ENCODE measurements around the gene ZFYVE21.

The ZFYVE21 gene

DNA sequence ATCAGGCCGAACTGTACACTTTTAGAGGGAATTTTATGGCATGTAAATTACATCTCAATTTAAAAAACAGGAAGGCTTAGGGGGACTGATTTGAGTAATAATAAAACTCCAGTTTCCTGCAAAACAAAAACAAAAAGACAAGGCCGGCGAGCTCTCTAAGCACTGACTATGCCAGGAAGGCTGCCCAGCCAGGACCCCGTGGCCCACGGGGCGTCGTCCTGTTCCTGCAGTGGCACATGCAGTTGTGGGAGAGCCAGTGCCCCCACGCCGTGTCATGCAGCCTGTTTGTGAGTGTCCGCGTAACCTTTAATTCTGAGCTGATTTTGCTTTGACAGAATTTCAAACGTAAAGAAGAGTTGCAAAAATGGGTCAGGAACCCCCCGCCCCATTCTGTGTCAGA lies 10.9 kb upstream of the ZFYVE21 start:
- DNase-seq (ENCODE audit: low read depth in 4 of 4, low spot score in 1 of 4) = no peak

DNA sequence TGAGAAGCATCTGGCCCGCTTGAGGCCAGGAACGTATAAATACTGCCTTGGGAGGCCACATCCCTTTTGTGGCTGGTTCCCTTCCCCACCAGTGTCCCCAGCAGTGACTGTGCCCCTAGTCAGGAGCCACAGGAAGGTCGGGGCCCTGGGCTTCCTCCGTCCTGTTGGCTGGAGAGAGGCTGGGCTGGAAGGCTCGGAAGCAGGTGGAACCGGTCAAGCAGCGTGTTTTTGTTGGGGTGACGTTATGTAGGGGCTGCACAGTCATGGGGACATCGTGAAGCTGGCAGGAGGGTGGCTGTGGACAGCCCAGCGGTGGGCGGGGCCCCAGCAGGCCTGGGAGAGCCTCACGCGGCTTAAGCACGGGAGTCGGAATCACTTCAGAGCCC lies 10.5 kb upstream of the ZFYVE21 start:
- DNase-seq (ENCODE audit: low read depth in 4 of 4, low spot score in 1 of 4) = no peak

DNA sequence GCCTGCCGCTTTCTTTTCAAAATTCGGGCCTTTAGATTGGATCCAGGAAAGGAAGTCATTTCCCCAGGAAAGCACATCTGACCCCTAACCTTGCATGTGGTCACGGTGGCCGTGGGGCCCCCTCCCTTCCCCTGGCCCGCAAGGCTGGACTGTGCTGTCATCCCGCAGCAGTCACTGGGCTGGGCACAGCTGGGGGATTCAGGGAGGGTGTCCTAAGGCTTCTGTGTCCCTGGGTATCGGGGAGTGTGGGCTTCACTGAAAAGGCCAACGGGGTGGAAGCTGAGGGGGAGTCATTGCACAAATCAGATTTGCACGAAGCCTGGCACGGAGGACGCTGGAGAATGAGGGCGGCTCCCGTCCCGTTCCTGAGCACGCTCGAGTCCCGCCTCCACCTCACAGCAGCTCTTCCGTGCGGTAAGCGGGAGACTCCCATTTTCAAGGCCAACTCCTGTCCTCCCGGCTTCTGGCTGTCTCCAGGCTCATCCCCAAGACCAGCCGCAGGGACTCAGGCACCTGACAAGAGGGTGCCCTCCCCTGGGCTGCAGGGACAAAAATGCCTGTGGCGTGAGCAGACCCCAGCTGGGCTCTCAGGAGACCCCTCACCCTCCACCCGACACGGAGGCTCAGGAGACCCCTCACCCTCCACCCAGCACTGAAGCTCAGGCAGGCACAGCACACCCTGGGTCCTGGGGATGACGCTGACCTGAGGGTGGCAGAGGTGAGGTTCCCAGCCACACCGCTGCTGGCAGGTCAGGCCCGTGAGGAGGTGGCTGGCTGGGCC lies 9.9 kb upstream of the ZFYVE21 start:
- no peak for DNase-seq (ENCODE audit: low read depth in 4 of 4, low spot score in 1 of 4)

DNA sequence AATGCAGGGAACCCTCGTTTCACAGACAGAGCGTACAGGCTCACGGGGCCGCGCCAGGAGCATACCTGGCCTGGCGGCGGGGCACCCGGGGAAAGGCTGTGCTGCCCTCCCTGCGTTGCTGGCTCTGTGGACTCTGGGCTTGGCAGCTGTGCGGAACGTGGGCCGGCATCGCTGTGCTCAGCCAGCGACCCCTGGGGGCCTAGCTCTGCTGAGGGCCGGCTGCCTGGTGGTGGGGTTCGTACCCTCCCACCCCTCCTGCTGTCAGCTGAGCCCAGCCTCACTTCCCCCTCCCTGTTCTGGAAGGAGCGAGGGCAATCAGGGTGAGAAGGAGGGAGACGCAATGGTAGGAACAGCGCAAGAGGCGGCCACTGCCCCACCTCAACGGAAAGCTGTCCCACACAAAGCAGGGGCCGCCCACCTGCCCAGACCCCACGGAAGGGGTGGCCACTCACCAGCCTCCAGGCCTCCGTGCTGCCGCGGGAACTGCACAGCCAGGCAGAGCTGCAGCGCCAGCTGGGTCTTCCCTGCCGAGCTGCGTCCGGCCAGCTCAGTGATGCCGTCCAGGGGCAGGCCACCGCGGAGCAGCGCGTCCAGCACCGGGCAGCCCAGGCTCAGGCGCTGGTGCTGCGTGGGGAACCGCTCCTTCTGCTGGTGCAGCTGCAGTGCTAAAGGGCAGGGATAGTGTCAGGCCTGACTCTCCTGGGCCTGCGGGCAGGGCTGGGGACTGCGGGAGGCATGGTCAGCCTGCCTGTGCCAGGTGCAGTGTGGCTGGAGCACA lies 8.9 kb upstream of the ZFYVE21 start:
- no peak for DNase-seq (ENCODE audit: low read depth in 4 of 4, low spot score in 1 of 4)

DNA sequence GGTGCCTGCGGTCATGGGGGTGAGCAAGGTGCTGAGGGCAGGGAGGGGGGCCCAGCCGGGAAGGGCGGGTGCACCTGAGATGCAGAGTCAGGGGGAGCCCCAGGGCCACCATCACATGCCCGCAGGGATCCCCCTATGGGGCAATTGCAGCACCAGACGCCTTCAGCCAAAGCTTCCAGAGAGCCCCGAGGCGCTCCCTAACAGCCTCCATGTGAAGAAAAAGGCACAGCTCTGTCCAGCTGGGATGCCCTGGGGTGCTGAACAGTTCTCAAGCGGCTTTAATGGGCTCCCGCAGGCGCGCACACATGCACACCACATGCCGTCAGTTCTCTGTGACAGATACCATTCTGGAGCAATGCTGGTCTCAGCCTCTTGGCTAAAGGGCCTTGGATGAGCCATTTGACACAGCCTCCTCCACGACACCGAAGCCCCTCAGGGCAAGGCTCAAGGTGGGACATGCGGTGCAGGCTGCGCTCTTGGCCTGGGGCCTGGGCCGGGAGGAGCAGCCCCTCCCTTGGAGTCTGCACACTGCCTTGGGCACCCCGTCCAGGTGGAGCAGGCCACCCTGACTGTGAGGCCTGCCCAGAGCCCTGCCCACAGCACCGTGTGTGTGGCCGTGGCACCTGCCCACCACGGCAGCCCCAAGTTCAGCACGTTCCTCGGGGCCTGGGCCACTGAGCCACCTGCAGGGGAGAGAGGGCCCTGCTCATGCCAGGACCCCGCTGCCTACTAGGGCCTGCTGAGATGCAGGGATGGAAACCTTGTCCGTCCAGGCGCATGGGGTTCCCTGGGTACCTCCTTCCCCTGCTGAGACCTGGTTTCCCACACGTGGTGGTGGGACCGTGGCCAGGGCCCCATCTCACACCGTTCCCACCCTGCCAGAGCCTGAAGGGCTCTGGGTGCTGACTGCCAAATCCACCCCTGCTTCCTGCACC lies 8.0 kb upstream of the ZFYVE21 start:
- DNase-seq (ENCODE audit: low read depth in 4 of 4, low spot score in 1 of 4) = no peak

DNA sequence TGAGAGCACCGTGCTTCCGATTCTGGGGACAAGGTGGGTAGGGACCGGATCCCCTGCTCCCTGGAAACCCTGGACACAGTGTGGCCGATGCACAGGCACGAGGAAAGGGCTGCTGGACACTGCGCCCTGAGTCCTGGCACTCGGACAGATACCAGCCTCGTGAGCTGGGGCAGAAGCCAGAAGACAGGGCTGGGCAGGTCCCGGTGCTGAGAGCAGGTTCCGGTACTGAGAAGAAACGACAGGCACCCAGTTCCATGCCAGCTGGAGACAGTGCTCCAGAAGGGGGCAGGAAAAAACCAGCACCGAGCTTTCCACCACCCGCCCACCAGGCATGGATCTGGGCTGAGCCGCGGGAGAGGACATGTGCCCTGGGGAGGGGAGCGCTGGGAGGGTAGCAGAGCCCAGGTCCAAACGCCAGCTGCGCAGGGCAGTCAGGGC lies 6.8 kb upstream of the ZFYVE21 start:
- no peak for DNase-seq (ENCODE audit: low read depth in 4 of 4, low spot score in 1 of 4)

DNA sequence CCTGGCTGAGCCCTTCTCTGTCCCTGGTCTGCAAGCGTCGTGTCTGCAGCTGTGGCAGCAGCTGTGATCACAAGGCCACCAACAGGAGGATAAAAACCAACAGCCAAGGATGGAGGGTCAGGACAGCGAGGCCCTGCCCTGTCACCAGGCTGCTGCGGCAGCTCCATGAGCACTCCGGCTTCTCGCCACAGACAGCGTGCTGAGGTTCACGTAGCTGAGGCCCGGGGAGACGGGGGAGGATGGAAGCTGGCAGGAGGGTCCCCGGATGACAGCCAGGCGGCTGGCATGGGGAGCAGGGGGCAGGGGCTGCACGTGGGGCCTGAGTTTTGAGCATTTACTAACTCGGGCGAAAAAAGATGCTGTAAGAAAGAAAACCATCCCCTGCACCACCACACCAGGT lies 5.8 kb upstream of the ZFYVE21 start:
- DNase-seq (ENCODE audit: low read depth in 4 of 4, low spot score in 1 of 4) = no peak

DNA sequence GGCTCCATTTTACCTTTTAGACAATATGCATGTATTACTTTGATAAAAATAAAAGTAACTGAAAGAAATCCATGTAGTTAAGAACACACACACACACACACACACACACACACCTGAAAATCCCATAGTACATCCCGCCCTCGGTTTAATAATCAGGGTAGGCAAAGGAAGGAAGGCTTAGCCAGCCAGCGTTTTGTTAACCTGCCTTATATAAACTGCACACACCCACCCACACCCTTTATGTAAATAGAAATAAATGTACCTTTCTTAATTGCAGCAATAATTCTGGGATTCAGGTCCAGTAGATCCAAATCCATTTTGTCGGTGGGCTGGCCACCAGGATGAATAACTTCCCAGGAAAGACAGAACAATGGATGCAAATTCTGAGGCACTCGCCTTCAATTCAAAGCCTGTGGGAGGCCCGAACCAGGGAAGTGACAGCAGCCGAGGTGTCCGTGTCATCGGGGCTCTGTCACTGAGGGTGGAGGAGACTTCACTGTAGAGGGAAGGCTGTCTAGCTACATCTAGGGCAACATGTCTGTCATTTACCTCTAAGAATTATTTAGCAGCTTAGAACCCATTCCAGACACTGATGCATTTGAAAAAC lies 4.7 kb upstream of the ZFYVE21 start:
- DNase-seq (ENCODE audit: low read depth in 4 of 4, low spot score in 1 of 4) = no peak

DNA sequence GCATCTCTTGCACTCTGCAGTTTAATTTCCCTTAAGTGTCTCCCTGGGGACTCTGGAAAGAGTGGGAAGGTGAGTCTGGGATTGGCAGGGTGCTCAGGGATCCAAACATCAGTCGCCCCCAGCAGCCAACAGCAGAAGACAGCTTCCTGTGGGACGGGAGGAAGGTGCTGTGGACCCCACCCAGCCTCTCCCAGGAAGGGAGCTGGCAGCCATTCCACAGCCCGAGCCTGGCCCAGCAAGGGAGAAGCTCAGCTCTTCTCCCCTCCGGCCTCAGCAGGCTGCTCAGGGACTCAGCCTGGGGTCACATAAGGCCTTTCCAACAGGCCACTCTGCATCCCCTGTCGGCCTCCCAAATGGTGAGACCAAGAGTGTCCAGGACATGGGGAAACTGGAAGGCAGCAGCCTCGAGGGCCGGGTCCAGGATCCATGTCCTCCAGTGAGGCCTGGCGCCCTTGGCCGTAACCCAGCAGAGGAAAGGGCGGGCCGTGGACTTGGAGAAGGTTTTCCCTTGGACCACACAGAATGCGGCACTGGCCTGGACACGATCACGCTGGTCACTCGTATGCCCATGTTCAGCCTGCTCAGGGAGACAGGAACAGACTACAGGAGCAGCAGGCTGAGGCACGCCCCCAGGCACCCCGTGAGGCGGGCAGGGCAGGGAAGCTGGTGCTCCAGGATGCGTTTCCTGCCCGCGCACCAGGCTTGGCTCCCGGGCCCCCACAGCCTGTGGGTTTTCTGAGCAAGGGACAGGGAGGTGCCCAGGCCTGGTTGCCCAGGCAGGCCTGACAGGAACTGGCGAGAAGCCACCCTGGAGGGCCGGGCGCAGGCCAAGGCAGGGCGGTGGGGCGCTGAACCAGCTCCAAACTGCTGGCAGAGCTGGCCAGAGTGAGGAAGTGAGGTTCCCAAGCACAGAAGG lies 3.8 kb upstream of the ZFYVE21 start:
- DNase-seq (ENCODE audit: low read depth in 4 of 4, low spot score in 1 of 4) = no peak

DNA sequence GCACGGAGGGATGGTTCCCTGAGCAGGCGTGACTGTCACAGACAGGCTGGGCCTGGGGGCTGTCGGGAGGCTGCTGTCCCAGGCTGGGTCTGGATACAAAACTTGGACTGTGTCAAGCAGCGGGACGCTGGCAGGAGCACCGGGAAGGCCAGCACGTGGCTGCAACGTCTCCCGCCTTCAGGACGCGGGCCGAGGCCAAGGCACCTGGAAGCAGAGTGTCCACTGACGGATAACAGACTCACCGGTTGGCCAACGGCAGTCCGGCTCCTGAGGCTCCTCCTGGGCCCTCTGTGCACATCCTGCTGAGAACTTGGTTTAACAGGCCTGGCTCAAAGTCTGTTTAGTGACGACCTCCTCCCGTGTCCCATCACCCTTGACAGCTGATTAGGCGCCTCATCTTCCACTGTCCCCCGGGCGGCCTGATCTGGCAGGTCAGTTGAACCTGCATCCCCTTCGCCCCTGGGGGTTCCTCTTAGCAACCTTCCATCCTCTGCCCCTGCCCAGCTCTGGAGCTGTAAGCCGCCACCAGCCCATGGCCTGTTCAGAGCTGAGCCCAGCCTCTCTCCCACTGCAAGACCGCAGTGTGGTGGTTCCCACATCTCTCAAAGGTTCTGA lies 2.9 kb upstream of the ZFYVE21 start:
- DNase-seq (ENCODE audit: low read depth in 4 of 4, low spot score in 1 of 4) = no peak

DNA sequence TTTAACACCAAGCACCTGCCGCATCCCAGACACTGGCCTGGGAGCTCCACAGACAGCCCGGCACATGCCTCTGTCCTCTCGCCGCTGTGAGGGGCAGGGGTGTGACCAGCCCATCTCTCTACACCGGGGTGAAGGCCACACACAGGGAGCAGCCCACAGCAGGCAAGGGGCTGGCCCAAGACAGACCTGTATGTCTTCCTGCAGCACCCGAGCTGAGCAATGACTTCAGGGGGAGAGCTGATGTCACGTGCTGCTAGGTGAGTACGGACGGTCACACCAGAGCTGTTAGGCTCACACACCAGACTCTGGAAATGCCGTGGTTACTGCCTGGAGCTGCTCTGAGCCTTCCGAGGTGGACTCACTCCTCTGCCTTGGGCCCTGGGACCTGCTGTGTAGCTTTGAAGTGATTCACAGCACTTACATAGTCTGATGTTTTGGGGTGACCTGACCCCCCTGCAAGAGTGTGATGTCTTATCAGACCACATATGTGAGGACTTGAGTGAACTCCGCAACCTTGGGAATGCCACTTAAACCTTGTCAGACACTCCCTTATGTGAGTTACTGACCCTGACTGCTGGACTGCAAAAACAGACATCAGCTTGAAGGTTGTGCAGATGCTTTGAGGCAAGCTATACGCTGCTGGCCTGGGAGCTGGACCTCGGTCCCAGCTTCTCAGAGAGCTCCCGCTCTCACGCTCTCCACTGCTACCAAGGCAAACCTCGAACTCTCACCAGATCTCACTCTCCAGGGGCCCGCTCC lies 2.1 kb upstream of the ZFYVE21 start:
- DNase-seq (ENCODE audit: low read depth in 4 of 4, low spot score in 1 of 4) = no peak

DNA sequence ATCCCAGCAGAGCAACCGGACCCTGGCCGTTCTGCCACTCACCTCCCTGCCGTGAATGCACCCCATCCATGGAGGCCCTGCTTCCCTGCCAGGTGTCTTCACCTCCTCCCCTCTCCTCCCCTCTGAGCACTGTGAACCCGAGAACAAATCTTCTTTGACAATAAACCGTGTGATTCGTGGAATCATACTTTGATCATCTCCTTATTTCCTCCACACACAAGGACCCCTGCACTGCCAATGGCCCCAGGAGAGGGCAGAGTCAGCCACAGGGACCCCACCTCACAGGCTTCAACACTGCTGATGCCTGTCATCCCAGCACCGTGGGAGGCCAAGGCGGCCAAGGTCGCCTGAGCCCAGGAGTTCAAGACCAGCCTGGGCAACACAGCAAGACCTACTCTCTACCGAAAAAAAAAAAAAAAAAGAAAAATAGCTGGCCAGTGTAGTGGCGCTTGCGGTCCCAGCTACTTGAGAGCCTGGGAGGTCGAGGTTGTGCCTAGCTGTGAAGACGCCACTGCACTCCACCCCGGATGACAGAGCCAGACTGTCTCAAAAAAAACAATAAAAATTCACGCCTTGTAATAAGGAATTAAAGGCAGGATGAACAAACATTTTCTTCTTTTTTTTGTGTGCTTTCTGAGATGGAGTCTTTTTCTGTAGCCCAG lies 1.4 kb upstream of the ZFYVE21 start:
- DNase-seq (ENCODE audit: low read depth in 4 of 4, low spot score in 1 of 4) = no peak

DNA sequence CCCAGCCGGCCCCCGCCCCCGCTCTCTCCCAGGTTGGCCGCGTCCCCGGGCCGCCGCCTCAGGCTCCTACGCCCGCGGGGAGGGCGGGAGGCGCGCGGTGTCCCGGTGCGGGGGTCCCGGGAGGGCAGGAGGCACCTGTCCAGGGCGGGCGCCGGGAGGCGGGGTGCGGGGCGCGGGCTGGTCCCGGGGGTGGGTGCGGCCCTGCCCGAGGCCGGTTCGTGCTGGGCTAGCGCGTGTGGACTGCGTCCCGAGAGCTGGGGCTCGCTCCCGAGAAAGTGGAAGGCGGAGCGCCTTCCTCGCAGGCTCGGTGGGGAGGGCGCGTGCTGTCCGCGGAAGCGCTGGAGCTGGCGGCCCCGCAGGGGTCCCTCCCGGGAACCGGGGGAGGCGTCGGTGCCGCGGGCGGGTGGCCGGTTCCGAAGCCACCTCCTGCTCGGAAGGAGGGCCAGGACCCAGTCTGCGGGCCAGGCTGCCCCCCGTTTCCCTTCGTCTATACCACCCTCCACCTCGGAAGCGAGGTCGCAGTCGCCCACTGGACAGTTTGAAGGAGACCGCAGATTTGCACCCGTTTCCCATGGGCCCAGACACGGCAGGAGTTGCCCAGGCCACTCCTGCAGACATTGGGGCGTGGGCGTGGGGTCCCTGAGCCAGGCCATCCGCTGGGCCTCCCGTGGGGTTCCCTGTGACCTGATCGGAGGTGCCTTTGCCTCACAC lies 636 bp downstream of the ZFYVE21 start:
- DNase-seq (ENCODE audit: low read depth in 4 of 4, low spot score in 1 of 4) = no peak

DNA sequence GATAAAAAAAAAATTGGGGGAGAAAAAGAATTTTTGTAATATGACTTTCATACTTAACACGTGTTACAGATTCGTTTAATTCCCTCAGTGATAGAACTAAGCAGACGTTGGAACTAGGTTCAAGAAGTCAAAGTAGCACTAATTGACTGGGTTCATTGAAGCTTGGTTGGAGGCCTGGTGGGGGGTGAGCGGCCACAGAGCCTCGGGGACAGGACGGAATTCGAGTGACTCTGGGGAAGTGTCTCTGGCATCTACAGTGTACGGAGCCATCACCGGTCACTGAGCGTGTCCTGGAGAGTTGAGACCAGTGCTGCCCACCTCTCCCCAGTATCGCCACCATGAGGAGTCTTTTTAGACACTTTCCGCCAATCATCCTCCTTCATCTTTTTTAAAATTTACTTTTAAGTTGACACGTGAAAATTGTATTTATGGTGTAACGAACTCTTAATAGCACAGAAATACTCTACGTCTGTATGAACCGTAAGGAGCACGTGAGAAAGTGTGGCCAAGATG lies 1.3 kb downstream of the ZFYVE21 start:
- DNase-seq (ENCODE audit: low read depth in 4 of 4, low spot score in 1 of 4) = no peak

DNA sequence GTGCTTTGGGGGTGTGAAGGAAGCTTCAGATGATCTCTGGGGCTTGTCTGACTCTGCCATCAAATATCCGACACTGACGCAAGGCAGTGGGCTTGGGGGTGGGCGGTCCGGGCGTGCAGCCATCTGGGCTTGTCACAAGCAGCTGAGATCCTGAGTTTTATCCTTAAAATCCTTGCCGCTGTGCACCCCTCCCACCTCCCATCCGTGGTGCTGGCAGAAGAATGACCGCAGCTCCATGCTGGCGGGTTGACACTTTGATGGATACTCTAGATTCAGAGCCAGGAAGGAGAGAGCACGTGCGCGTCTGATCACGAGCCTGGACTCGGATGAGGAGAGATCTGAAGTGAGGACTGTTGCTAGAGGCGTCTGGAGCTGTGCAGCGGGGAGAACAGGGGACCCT lies 3.0 kb downstream of the ZFYVE21 start:
- no peak for DNase-seq (ENCODE audit: low read depth in 4 of 4, low spot score in 1 of 4)

DNA sequence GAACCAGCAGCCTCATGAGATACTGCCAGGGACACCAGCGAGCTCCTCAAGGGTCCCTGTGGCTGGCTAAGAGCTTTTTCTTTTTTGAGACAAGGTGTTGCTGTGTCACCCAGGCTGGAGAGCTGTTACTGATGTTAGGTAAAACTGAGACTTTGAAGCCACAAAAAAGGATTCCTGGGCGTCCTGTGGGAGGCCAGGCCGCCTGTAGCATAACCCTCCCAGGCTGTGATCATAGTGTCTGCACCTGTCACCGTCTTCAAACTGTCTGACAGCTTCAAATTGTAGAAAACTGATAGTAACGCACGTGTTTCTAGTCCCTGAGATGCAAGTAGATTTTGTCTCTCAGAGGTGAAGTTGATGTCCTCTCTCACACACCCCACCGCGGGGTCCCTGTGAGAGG lies 4.1 kb downstream of the ZFYVE21 start:
- DNase-seq (ENCODE audit: low read depth in 4 of 4, low spot score in 1 of 4) = no peak

DNA sequence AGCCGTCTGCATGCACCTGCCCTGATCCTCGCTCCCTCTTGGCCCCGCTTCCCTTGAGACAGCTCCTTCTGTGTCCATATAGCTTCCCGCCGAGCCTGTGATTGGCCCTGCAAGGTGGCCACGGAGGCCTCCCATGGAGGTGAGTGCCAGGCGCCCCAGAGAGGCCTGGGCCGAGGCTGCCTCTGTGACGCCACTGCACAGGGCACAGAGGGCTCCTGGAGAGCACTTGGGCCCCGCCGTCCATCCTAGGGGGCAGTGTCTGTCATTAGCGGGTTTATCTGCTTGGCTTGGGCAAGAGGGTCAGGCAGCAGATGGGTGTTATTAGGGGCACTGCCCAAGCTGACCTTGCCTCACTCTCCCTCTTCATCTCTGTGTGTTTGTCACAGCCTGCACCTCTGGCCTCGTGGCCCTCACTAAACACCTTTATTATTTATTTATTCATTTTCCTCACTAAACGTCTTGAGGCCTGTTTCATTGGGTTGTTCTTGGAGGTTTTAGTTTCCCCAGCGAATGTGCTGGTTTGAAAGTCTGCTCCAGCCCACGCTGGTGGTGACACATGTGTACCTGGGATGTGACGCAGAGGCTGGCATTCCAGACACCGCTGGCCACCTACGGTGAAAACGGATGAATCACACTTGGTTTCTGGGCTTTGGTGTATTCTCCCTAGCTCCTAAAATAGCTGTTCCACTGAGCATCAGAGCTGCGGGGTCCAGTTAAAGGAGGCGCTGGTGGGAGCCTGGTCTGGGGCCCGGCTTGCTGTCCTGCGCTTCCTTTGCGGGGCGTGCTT lies 5.9 kb downstream of the ZFYVE21 start:
- no peak for DNase-seq (ENCODE audit: low read depth in 4 of 4, low spot score in 1 of 4)

Measured in stimulated activated CD4-positive, alpha-beta T cell treated with anti-CD3 and anti-CD28 coated beads, Interleukin-1b, Interleukin-23, amount 100 ng/mL, for 24 hours (primary cell).